ENCODE results near the gene GPATCH4.

- no peak for TF ChIP-seq TCF7L2 (IDR thresholded peaks at IDR 0.05; ENCODE audit: low read depth, low read length)
- TF ChIP-seq POLR2AphosphoS5 (IDR thresholded peaks at IDR 0.05; ENCODE audit: low read depth, low read length) = no peak
- no peak for TF ChIP-seq CTCF (IDR thresholded peaks at IDR 0.05)
- TF ChIP-seq REST (IDR thresholded peaks at IDR 0.05; ENCODE audit: insufficient read depth in 1 of 2, low read depth in 2 of 2, low read length in 1 of 2) = no peak
- no peak for TF ChIP-seq SIN3A (IDR thresholded peaks at IDR 0.05; ENCODE audit: borderline replicate concordance, insufficient read depth, low read depth, low read length)
Observed at GRCh38 chr1:156549390-156549789, 51.9 kb downstream of the GPATCH4 start.

All from Panc1 (cell line).